Ascending aorta (tissue), 2 donors: ENCODE measurements around the gene PIM3. TPM values are rescaled to one million over a fixed set of nuclear protein-coding genes. Genes with fewer than 3 reads are reported as not detected.
"Not testable (repeated sequence)": the region's sequence is repeated elsewhere in the genome, so short reads cannot be mapped to it uniquely, and the experiment has no call there.

Experiments
- DNase-seq, 2 donors: peaks; one replicate each; pipeline ENCODE4 v3.0.0-alpha.2; 2019; ENCODE audit warnings: low spot score in 2 of 2
- H3K27ac ChIP-seq, 2 donors: fragments of 200-600 bp; sonication (generic); one replicate each; pipeline ENCODE4 v1.5.1; 2016 to 2017; ENCODE audit warnings: mild to moderate bottlenecking in 1 of 2
- H3K27me3 ChIP-seq: fragments of 200-600 bp; sonication (generic); one replicate; pipeline ENCODE4 v1.5.1; 2017
- H3K36me3 ChIP-seq, 2 donors: fragments of 200-600 bp; sonication (generic); one replicate each; pipeline ENCODE4 v1.5.1; 2016
- H3K4me1 ChIP-seq, 2 donors: fragments of 200-600 bp; sonication (generic); one replicate each; pipeline ENCODE4 v1.5.1; 2016 to 2017; ENCODE audit warnings: mild to moderate bottlenecking in 1 of 2
- H3K4me3 ChIP-seq, 2 donors: fragments of 200-600 bp; sonication (generic); one replicate each; pipeline ENCODE4 v1.5.1; 2016 to 2017; ENCODE audit warnings: mild to moderate bottlenecking in 1 of 2
- H3K9me3 ChIP-seq, 2 donors: fragments of 200-600 bp; sonication (generic); one replicate each; pipeline ENCODE4 v1.5.1; 2016
- intact Hi-C: fragments of 100-400 bp; cut with DNase I; formaldehyde crosslinking; loops from one replicate; pipeline ENCODE4 v1.15.1; 2023
- total RNA-seq: library from RNA; depleted of rRNA; stranded (reverse); fragments of >200 nt; gene quantifications from one replicate; pipeline ENCODE4 v1.1.0, GENCODE V29; 2016
- TF ChIP-seq, protein P1 (sequence below), 3 experiments: fragments of 200-600 bp in 2 of 3; fragments of 450-650 bp in 1 of 3; sonication (generic) in 2 of 3; IDR thresholded peaks; one replicate each; pipeline ENCODE4 v1.5.1; 2016 to 2019; ENCODE audit warnings: antibody characterized with exemption in 3 of 3, mild to moderate bottlenecking in 1 of 3, moderate library complexity in 1 of 3

Gene PIM3
- total RNA-seq, 1 donor from 2014 or later = 269 TPM

DNA sequence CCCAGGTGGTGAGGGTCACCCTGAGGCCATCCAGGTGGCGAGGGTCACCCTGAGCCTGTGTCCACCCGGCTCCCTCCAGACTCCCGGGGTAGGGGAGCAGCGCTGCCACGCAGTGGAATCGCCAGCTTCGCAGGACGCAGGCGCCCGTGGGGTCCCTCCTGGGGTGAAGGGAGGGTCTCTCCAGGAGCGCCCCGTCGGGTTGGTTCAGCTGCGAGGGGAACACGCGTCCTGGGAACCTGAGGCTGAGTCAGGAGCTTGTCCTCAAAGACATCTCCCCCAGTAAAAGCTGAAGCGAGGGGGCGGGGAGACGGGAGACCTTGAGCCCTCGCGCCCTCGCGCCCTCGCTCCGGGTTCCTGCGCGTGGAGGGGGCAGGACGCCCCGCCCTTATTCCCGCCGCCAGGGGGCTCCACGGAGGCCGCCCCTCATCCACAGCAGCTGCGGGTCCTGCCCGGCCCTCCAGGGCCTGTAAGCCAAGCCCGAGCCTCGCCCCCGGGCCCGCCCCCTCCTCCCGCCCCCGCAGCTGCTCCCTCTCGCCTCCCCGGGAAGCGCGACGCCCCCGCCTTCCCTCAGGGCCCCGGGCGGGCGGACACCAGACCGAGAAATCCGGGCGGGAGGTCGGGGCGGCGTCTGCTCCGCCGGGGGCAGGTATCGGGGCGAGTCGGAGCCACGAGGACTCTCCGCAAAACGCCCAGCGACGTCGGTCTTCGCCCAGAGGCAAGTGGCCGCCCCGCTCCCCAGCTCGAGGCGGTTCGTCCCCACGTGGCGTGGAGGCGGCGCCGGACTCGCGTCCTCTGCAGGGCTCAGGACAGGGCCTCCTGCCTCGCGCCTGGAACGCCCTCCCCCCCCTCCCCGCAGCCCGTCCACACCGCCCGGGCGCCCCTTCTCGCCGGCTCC lies 22.8 kb downstream of the PIM3 start:
- Histone ChIP-seq H3K27me3 (peaks cover 11% of the 10 kb centered on the region), H3K4me3 (peak overlapping the region; percentile 24), H3K4me1 (no peaks in the 10 kb centered on the region), H3K27ac (no peak overlapping the region), H3K9me3 (peaks cover 0 to 13% of the 10 kb centered on the region in 2 donors), H3K36me3 (no peaks in the 10 kb centered on the region)
- TF ChIP-seq, protein P1, sequence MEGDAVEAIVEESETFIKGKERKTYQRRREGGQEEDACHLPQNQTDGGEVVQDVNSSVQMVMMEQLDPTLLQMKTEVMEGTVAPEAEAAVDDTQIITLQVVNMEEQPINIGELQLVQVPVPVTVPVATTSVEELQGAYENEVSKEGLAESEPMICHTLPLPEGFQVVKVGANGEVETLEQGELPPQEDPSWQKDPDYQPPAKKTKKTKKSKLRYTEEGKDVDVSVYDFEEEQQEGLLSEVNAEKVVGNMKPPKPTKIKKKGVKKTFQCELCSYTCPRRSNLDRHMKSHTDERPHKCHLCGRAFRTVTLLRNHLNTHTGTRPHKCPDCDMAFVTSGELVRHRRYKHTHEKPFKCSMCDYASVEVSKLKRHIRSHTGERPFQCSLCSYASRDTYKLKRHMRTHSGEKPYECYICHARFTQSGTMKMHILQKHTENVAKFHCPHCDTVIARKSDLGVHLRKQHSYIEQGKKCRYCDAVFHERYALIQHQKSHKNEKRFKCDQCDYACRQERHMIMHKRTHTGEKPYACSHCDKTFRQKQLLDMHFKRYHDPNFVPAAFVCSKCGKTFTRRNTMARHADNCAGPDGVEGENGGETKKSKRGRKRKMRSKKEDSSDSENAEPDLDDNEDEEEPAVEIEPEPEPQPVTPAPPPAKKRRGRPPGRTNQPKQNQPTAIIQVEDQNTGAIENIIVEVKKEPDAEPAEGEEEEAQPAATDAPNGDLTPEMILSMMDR (IDR thresholded peaks at IDR 0.05) = peak in 1 of 3 experiments; percentile 12
- intact Hi-C loops = no loop called here
- peak in 1 of 2 donors; percentile 53 for DNase-seq

DNA sequence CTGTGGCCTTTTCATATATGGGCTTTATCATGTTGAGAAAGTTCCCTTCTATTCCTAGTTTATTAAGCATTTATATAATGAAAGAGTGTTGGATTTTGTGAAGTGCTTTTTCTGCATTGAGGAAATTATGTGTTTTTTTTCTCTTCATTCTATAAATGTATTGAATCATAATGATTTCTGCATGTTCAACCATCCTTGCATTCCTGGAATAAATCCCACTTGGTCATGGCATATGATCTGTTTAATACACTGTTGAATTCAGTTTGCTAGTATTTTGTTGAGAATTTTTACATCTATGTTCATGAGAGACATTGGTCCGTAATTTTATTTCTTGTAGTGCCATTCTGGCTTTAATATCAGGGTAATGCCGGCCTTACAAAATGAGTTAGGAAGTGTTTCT lies 25.8 kb downstream of the PIM3 start:
- DNase-seq = no peak
- Histone ChIP-seq H3K27me3 (peaks cover 11% of the 10 kb centered on the region), H3K27ac (no peak overlapping the region), H3K36me3 (no peaks in the 10 kb centered on the region), H3K4me3 (no peak overlapping the region), H3K4me1 (no peaks in the 10 kb centered on the region), H3K9me3 (peaks cover 5 to 16% of the 10 kb centered on the region in 2 donors)
- TF ChIP-seq, protein P1 (IDR thresholded peaks at IDR 0.05) = no peak
- intact Hi-C loops = no loop called here

DNA sequence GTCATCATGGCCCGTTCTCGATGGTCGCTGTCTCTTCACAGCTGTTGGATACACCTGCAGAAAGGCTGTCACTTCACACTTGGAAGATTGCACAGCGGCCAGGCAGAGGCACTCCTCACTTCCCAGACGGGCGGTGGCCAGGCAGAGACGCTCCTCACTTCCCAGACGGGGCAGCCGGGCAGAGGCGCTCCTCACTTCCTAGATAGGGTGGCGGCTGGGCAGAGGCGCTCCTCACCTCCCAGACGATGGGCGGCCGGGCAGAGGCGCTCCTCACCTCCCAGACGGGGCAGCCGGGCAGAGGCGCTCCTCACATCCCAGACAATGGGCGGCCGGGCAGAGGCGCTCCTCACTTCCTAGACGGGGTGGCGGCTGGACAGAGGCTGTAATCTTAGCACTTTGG lies 29.3 kb downstream of the PIM3 start:
- intact Hi-C loops = not testable (repeated sequence)

DNA sequence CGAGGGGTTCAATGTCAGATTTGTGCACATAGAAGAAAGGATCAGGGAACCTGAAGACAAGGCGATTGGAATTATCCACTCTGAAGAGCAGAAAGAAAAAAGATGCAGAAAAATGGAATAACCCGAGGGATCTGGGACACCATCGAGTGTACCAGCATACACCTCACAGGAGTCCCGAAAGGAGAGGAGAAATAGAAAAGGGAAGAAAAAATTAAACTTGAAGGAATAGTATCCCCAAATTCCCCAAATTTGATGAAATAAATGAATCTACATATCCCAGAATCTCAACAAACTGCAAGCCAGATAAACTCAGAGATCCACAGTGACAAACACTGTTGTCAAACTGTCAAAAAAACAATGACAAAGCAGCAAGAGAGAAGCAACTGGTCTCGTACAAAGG lies 30.6 kb downstream of the PIM3 start:
- H3K4me3 ChIP-seq = no peak overlapping the region
- TF ChIP-seq, protein P1 (IDR thresholded peaks at IDR 0.05) = no peak
- DNase-seq = no peak
- intact Hi-C loops = no loop called here
- no peak overlapping the region for H3K27ac ChIP-seq
- no peaks in the 10 kb centered on the region for H3K36me3 ChIP-seq
- no peaks in the 10 kb centered on the region for H3K4me1 ChIP-seq
- peaks cover 8 to 20% of the 10 kb centered on the region in 2 donors for H3K9me3 ChIP-seq
- no peaks in the 10 kb centered on the region for H3K27me3 ChIP-seq

More for the DNA sequence above, 29.3 kb downstream of the PIM3 start:
- DNase-seq, H3K27me3 ChIP-seq, H3K4me3 ChIP-seq, H3K4me1 ChIP-seq, H3K27ac ChIP-seq, H3K36me3 ChIP-seq: not testable (repeated sequence)
- H3K9me3 ChIP-seq = peaks cover 8 to 20% of the 10 kb centered on the region in 2 donors

DNA sequence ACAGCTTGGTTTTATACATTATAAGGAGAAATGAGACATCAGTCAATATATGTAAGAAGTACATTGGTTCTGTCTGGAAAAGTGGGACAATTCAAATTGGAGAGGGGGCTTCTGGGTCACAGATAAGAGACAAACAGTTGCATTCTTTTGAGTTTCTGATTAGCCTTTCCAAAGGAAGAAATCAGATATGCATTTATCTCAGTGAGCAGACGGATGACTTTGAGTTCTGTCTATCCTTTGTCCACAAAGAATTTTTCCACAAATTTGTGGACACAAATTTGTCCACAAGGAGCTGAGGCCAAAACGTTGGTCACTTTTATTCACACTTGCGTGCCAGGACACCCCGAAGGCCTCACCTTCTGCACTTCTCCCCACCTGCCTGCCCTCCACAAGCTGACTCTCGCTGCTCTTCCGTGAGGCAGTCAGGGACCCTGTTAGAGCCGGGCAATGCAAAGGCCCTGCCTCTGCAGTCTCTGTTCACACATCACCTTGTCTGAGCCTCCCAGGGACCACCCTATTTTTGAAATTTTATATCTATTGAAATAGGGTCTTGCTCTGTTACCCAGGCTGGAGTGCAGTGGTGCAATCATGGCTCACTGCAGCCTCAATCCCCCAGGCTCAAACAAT lies 31.4 kb downstream of the PIM3 start:
- H3K36me3 ChIP-seq = no peaks in the 10 kb centered on the region
- intact Hi-C loops = no loop called here
- peaks cover 8 to 15% of the 10 kb centered on the region in 2 donors for H3K9me3 ChIP-seq
- TF ChIP-seq, protein P1 (IDR thresholded peaks at IDR 0.05) = no peak
- no peak overlapping the region for H3K4me3 ChIP-seq
- no peaks in the 10 kb centered on the region for H3K27me3 ChIP-seq
- no peak for DNase-seq
- no peak overlapping the region for H3K27ac ChIP-seq
- no peaks in the 10 kb centered on the region for H3K4me1 ChIP-seq
